Stimulated activated CD4-positive, alpha-beta T cell treated with anti-CD3 and anti-CD28 coated beads, Interleukin-1b, Interleukin-23, amount 100 ng/mL, for 24 hours (primary cell): ENCODE results near the gene CNTN4.
"Not testable (repeated sequence)": the region's sequence is repeated elsewhere in the genome, so short reads cannot be mapped to it uniquely, and the experiment has no call there.

Experiments used
- DNase-seq, 4 experiments: peaks; one replicate each; pipeline ENCODE4 v3.0.0-alpha.2; 2020; ENCODE audit warnings: low read depth in 4 of 4, low spot score in 1 of 4

Gene CNTN4

DNA sequence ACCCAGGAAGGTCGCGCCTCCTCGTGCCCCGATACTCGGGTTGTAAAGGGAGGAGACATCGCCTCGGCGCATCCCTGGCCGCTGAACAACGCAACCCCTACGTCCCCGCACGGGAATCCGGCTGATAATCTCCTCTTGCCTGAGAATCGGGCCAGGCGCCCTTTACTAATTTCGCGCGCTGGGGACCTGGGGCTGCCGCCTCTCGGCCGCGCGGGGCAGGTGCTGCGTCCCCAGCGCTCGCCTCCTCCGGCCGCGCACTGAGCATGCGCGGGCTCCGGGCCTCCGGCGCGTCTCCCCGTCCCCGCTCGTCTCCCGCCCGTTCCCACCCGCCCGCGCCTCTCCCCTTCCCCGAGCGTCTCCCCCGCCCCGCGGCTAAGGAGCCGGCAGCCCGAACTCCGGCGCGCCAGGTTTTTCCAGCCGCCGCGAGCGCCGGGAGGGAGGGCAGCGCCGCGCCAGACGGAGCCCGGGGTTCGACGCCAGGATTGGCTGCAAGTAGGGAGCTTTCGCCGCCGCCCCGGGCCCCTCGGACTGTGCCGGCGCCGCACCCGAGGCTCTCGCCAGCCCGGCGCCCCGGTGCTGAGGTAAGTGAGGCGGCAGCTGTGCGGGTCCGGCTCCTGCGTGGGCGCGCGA is at the start of gene CNTN4:
CNTN4 (plus strand) TSS at position 469 of the 630 bp plus-strand sequence.
- DNase-seq = no peak

GRCh38 chr3:2061360-2061759 is 37.3 kb upstream of the CNTN4 start:
- DNase-seq = no peak

GRCh38 chr3:2071531-2071930 is 27.1 kb upstream of the CNTN4 start:
- no peak for DNase-seq

DNA sequence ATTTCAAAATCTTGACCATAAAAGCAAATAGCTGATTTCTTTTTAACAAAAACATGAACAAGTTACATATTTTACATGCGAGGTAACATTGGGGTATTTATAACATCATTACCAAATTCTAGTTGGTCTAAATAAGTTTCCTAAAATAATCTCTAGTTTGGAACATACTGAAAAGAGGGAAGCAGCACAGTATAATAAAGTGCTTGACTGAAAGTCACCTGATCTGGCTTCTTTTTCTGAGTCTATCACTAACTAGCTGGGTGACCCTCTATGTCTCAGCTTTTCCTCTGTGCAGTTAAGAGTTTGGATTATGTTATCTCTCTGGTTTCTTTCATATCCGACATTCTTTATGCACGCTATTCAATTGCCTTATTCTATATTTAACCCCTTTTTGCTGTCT is 19.8 kb upstream of the CNTN4 start:
- no peak for DNase-seq

- DNase-seq = no peak
Observed at GRCh38 chr3:2082871-2083480, 15.7 kb upstream of the CNTN4 start.

DNA sequence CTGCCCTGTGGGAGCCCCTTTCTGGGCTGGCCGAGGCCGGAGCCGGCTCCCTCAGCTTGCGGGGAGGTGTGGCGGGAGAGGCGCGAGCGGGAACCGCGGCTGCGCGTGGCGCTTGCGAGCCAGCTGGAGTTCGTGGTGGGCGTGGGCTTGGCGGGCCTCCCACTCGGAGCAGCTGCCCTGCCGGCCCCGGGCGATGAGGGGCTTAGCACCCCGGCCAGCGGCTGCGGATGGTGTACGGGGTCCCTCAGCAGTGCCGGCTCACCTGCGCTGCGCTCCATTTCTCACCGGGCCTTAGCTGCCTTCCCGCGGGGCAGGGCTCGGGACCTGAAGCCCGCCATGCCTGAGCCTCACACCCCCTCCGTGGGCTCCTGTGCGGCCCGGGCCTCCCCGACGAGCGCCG is 15.1 kb upstream of the CNTN4 start:
- DNase-seq = not testable (repeated sequence)

DNA sequence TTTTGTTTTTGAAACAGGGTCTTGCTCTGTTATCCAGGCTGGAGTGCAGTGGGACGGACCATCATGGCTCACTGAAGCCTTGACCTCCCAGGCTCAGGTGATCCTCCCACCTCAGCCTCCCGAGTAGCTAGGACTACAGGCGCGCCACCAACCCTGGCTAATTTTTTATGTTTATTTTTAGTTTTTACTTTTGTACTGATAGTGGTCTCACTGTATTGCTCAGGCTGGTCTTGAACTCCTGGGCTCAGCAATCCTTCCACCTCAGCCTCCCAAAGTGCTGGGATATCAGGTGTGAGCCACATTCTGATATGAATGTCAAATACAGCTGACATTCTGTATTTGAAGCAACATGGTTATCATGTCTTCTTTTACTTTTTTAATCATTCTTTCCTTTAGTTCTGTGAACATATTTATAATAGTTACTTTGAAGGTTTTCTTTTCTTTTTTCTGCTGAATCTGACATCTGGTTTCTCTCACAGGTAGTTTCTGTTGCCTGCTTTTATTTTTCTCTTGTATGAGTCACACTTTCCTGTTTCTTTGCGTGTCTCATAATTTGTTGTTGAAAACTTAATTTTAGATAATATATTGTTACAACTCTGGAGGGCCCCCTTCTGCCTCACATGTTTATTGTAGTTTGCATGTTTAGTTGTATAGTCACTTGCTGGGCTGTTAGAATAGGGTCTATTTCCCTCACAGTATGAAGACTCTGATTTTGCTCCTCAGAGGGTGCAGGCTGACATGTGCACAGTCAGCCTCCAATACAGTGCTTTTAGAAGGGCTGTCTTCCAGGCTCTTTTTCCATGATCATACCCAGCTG is 8.4 kb upstream of the CNTN4 start:
- DNase-seq = no peak

DNA sequence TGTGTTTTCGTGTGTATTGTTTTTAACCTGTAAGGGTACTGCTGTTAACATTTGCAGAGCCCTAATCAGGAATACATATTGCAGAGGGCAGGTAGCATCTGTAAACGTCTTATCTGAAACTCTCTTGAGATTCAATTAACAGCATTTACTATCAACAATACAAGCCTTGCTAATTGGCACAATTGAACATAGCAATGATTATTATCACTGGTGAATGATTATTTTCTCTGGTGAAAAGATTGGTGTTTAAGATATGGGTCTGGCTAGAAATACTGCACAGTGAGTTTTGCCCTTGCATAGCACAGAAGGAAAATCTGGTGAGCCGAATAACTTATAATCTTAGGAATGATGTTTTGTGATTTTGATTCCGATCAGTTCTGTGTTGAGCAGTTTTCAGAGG is 5.9 kb upstream of the CNTN4 start:
- no peak for DNase-seq

DNA sequence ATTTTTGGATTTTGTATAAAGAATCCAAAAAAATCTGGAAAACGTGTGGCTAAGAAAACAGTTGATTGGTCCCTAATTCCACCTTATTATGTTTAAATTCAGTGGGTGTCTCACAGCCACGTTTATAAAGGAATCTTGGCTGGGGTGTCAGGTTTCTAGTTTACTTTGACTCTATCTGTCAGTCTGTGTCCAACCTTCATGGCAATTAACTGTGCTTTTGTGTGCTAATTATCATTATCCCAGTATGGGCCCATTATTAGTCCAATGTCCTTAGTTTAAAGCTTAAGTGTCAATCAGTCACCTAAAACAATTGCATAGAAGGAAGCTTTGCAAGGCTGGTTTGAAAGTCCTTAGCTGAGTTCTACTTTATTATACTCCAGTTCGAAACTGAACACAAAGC is 3.7 kb upstream of the CNTN4 start:
- DNase-seq = no peak

DNA sequence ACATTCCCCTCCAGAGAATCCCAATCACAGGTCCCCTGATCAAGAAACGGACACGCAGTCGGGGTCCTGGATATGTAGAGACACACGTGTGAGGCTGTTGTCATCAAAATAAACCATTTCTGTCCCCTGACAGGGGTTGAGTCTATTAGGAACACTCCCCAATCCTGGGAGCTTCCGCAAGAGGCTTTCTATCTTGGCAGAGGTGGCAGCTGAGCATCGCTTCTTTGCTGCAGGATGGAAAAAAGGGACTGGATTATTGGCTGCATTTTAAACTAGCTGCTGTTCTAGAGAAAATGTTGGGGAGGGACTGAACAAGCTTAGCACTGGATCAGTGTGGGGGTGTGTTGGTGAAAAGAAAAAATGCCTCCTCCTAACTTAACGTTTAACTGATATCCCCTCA is 2.5 kb upstream of the CNTN4 start:
- no peak for DNase-seq

DNA sequence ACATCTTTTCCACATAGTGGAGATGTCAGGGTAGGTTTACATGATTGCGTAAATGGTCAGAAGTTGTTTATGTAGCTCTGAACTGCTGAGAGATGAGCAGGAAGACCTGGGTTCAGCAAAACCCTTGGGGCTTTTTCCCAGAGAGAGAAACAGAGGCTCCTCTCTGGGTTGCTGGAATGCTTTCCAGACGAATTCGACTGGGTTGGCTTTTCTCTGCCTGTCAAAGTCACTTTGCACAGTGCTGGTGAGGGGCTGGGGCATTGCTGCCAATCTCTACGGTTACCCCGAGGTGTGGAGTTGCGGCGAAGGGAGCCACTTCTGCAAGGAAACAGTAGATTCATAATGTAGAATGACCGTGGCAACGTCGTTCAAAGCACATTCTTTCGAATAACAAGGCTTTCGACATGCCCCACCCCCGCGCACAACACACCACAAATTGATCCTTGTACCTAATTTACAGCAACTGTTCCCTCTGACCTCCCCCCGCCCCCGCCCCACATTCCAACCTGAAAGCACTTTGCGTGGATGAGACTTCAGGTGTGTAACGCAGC is 950 bp upstream of the CNTN4 start:
- no peak for DNase-seq

DNA sequence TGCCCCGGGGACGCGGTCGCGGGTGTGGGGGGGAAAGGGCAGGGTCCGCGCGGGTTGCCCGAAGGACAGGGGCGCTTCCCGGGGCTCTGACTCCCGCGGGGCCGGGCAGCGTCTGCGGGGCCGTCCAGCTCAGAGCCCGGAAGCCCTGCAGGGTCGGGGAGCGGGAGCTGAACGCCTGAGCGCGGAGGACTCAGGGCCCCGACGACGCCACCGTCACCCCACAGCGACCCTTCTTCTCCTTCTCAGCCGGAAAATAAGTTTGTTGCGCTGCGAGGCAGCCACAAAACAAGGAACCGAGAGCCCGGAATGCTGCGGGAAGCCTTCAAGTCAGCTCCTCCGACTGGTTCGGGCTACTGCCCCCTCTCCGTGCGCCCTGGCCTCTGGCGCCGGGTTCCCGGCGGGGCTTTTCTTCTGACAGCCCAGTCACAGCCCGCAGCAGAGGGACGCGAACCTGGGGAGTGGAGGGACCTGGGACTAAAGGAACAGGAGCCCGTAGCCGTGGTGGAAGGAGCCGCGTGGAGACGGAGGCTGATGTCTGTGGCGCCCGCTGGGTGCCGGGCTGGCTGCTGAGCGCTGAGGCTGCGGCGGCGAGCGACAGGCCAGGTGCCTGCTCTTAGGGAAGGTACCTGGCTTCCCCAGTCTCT is 484 bp downstream of the CNTN4 start:
- DNase-seq = no peak

- no peak for DNase-seq
Observed at GRCh38 chr3:2099779-2100191, 1.1 kb downstream of the CNTN4 start.

GRCh38 chr3:2106438-2106837 is 7.8 kb downstream of the CNTN4 start:
- no peak for DNase-seq

GRCh38 chr3:2110597-2111117 is 12.0 kb downstream of the CNTN4 start:
- DNase-seq = no peak

GRCh38 chr3:2114617-2115275 is 16.1 kb downstream of the CNTN4 start:
- no peak for DNase-seq

GRCh38 chr3:2130726-2131125 is 32.1 kb downstream of the CNTN4 start:
- DNase-seq = no peak

DNA sequence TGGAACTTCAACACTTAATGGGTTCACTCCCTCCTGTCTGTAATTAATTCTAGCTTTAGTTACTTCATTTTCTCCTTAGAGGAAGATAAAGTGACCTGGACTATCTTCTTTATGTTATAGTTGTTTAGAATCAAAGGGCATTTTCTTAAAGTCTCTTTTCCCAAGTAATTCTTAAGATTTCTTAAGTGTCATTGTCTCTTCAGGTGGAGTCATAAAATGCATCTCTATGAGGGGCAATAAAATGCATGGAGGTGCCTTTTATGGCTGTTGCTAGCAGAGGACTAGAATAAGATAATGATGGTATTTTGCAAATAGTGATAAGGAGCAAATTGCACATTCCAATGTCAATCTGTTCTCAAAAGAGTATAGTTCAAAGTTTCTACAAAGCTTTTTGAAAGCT is 34.5 kb downstream of the CNTN4 start:
- no peak for DNase-seq

DNA sequence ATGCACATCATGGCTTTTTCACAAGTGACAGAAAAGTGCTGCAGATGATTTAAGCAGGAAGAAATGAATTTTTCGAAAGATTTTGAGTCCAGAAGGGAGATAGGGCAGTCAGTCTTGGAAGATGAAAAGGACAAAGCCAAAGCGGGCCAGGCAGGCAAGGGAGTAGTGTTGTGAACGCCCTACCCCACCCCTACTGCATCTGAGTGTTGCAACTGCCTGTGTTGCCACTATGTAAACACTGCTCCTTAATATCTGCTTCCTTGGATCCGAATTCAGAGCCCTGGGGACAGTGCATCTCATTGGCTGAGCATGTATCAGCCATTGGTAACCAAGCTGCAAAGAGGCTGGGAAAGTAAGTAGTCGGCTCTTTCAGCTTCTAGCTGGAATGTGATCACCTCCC is 39.0 kb downstream of the CNTN4 start:
- no peak for DNase-seq

GRCh38 chr3:2141482-2141881 is 42.8 kb downstream of the CNTN4 start:
- DNase-seq = no peak
